Naive thymus-derived CD4-positive, alpha-beta T cell (primary cell): ENCODE measurements around the gene YJEFN3. TPM values are rescaled to one million over a fixed set of nuclear protein-coding genes. Genes with fewer than 3 reads are reported as not detected.

Experiments used
- ATAC-seq: fragments of 150-1000 bp; cut with Tn5 transposase; 2 replicates; pipeline ENCODE4 v1.10.0; 2021; ENCODE audit warnings: mild to moderate bottlenecking, moderate library complexity
- CTCF ChIA-PET: fragments of 350-600 bp; sonication (Branson Sonifier 250); formaldehyde crosslinking; loops from one replicate; lab custom pipeline; 2021; ENCODE audit warnings: antibody characterized with exemption; lab: Charles Lee
- POLR2A ChIA-PET: fragments of 350-600 bp; sonication (Branson Sonifier 250); formaldehyde crosslinking; loops from one replicate; lab custom pipeline; 2021; ENCODE audit warnings: antibody characterized with exemption, inconsistent platforms; lab: Charles Lee
- DNase-seq, 9 donors: peaks; one replicate each; pipeline versions ENCODE4 v3.0.0 to v3.0.0-alpha.2; 2020 to 2022; ENCODE audit warnings: mixed read lengths in 1 of 9
- H3K27ac ChIP-seq: one replicate; pipeline ENCODE4 v1.7.0; 2013; ENCODE audit warnings: mild to moderate bottlenecking, low read depth, low read length, moderate library complexity
- H3K27me3 ChIP-seq, 2 donors: one replicate each; pipeline ENCODE4 v1.7.0; 2013; ENCODE audit warnings: low read length in 2 of 2, mild to moderate bottlenecking in 2 of 2, moderate library complexity in 2 of 2; ENCODE audit not compliant: control insufficient read depth in 2 of 2, insufficient read depth in 2 of 2
- H3K36me3 ChIP-seq, 3 experiments: 1 replicate in 2 of 3; 2 replicates in 1 of 3; pipeline ENCODE4 v1.7.0; 2013; ENCODE audit warnings: low read length in 3 of 3, mild to moderate bottlenecking in 3 of 3, moderate library complexity in 1 of 3; ENCODE audit not compliant: insufficient read depth in 3 of 3, control insufficient read depth in 2 of 3
- H3K4me1 ChIP-seq, 2 donors: one replicate each; pipeline ENCODE4 v1.7.0; 2013; ENCODE audit warnings: low read length in 2 of 2, mild to moderate bottlenecking in 2 of 2, moderate library complexity in 1 of 2; ENCODE audit not compliant: control insufficient read depth in 2 of 2, insufficient read depth in 2 of 2
- H3K4me3 ChIP-seq: 2 replicates; pipeline ENCODE4 v1.7.0; 2013; ENCODE audit warnings: mild to moderate bottlenecking, low read length
- H3K9me3 ChIP-seq, 3 experiments: 1 replicate in 2 of 3; 2 replicates in 1 of 3; pipeline ENCODE4 v1.7.0; 2013; ENCODE audit warnings: low read length in 3 of 3; ENCODE audit not compliant: control insufficient read depth in 2 of 3
- H3K27ac Mint-ChIP-seq, 9 donors: one replicate each; pipeline ENCODE4 v1.8.0; 2020 to 2022; ENCODE audit warnings: mixed read lengths in 9 of 9, mild to moderate bottlenecking in 8 of 9, moderate library complexity in 5 of 9, inconsistent platforms in 2 of 9
- H3K27me3 Mint-ChIP-seq, 5 donors: one replicate each; pipeline ENCODE4 v1.8.0; 2021 to 2022; ENCODE audit warnings: mixed read lengths in 5 of 5, mild to moderate bottlenecking in 1 of 5
- H3K36me3 Mint-ChIP-seq, 5 donors: one replicate each; pipeline ENCODE4 v1.8.0; 2020 to 2022; ENCODE audit warnings: mixed read lengths in 5 of 5, mild to moderate bottlenecking in 3 of 5, inconsistent platforms in 1 of 5
- H3K4me1 Mint-ChIP-seq, 7 donors: one replicate each; pipeline ENCODE4 v1.8.0; 2020 to 2022; ENCODE audit warnings: mixed read lengths in 7 of 7, mild to moderate bottlenecking in 3 of 7, inconsistent platforms in 1 of 7
- H3K4me3 Mint-ChIP-seq, 10 donors: one replicate each; pipeline ENCODE4 v1.8.0; 2020 to 2022; ENCODE audit warnings: mild to moderate bottlenecking in 10 of 10, mixed read lengths in 10 of 10, moderate library complexity in 6 of 10, inconsistent platforms in 2 of 10
- H3K9me3 Mint-ChIP-seq, 11 donors: one replicate each; pipeline ENCODE4 v1.8.0; 2020 to 2022; ENCODE audit warnings: mixed read lengths in 11 of 11, mild to moderate bottlenecking in 4 of 11, inconsistent platforms in 1 of 11, moderate library complexity in 1 of 11
- intact Hi-C, 2 donors: fragments of 100-400 bp; cut with micrococcal nuclease; formaldehyde crosslinking; loops; one replicate each; pipeline ENCODE4 v1.15.1; 2023
- polyA plus RNA-seq, 2 donors: library from polyadenylated mRNA; unstranded; fragments of 300-500 nt; fragmentation: Illumina TruSeq; gene quantifications; one replicate each; pipeline ENCODE4 v1.2.3, GENCODE V29; 2021
- total RNA-seq, 6 experiments: library from RNA in 5 of 6; stranded (reverse) in 5 of 6; gene quantifications; 1 replicate in 5 of 6; 2 replicates in 1 of 6; pipeline ENCODE4 v1.2.3 and lab custom pipeline; 2021 to 2026

Gene YJEFN3
- total and polyA plus RNA-seq, 7 experiments from 2014 or later = 0.68 to 18.2 (median 9.2) TPM; not detected in 1

- intact Hi-C loops = loop anchor here (5.0 to 10.0 kb wide), 2 partner anchors 422 to 424 kb away; partner anchors contain the start of gene SLC25A42 (in 2 of the 2)
- Mint-ChIP-seq H3K27me3 (no peaks in the 10 kb centered on the region), H3K4me3 (peak overlapping the region in 2 of 10 donors; percentile 20 to 52), H3K4me1 (peaks cover 34 to 78% (median 65%) of the 10 kb centered on the region in 7 donors), H3K9me3 (no peaks in the 10 kb centered on the region), H3K27ac (peak overlapping the region; percentile 69 to 99 (median 97)), H3K36me3 (peaks cover 0 to 11% (median 0%) of the 10 kb centered on the region in 5 donors)
- H3K27ac ChIP-seq = peak overlapping the region; percentile 81
- ATAC-seq (no peak), DNase-seq (no peak)
- no peak overlapping the region for H3K4me3 ChIP-seq
- H3K36me3 ChIP-seq = peaks cover 0 to 16% (median 0%) of the 10 kb centered on the region in 3 experiments
- H3K9me3 ChIP-seq = no peaks in the 10 kb centered on the region
- no peaks in the 10 kb centered on the region for H3K27me3 ChIP-seq
- CTCF ChIA-PET = interaction anchor here (1.1 to 1.9 kb wide), 2 partner anchors 82 to 125 kb away, joined by 3 to 12 read pairs; partner anchors contain the start of gene GATAD2A
- H3K4me1 ChIP-seq = peaks cover 33 to 51% of the 10 kb centered on the region in 2 donors
- POLR2A ChIA-PET = interaction anchor here (4.9 to 6.4 kb wide), 2 partner anchors 81 to 121 kb away, joined by 36 to 101 read pairs; partner anchors contain the start of gene GATAD2A
Observed at GRCh38 chr19:19486343-19487076, 42.2 kb upstream of the YJEFN3 start.

DNA sequence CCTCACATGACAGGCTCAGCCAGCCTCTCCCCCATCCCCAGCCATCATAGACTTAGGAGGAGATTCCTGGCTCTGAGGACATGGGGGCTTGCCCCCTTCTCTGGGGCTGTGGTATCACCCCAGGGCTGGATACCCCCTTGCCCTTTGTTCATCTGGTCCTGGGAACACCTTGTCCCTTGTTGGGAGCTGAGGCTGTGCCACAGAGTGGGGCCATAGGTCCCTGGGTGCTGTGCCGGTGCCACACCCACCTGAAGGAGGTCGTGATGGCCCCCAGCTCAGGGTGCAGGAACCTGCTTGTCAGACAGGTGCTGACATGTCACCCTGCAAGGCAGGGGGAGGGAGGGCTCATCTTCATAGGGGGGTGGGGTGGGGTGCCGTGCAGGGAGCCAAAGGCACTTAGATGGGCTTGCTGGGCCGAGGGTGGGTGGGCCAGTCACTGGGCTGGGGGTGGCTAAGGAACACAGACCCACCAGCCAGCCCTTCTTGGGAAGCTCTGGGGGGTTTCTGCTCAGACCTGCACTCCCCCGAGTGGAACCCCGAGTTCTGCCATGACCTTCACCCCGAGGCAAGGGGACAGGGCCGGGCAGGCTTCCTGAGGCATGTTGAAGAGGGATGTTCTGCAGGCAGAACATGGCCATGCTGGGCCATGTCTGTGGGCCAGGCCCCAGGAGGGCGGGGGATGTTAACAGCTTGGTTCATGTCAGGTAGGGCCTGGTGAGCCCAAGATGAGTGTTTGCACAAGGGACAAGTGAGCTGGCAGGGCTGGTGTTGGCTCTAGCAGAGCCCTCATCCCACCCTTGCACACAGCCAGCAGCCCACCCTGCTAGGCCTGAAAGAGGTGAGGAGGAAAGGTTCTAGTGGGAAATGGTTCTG, 41.4 kb upstream of the YJEFN3 start:
- peaks cover 0 to 9% (median 0%) of the 10 kb centered on the region in 5 donors for H3K36me3 Mint-ChIP-seq
- POLR2A ChIA-PET = interaction anchor here (0.7 to 6.4 kb wide), 9 partner anchors 8 to 140 kb away, joined by 3 to 101 read pairs (median 5); partner anchors contain the start of genes GATAD2A and NDUFA13

GRCh38 chr19:19487950-19488874, 40.5 kb upstream of the YJEFN3 start:
- H3K4me1 ChIP-seq = peaks cover 33 to 51% of the 10 kb centered on the region in 2 donors

More for the DNA sequence above, 41.4 kb upstream of the YJEFN3 start:
- peaks cover 33 to 51% of the 10 kb centered on the region in 2 donors for H3K4me1 ChIP-seq
- CTCF ChIA-PET = interaction anchor here (0.5 to 1.9 kb wide), 2 partner anchors 126 to 300 kb away, joined by 4 to 12 read pairs; no protein-coding TSS in a partner anchor
- Mint-ChIP-seq H3K9me3 (no peaks in the 10 kb centered on the region), H3K4me3 (peak overlapping the region in 8 of 10 donors; percentile 20 to 76 (median 47)), H3K27ac (peak overlapping the region; percentile 96 to 99 (median 99)), H3K27me3 (no peaks in the 10 kb centered on the region), H3K4me1 (peaks cover 31 to 74% (median 62%) of the 10 kb centered on the region in 7 donors)
- no peaks in the 10 kb centered on the region for H3K9me3 ChIP-seq
- intact Hi-C loops = loop anchor here (5.0 to 10.0 kb wide), 2 partner anchors 423 to 425 kb away; partner anchors contain the start of gene SLC25A42 (in 2 of the 2)
- DNase-seq (no peak), ATAC-seq (no peak)
- no peak overlapping the region for H3K4me3 ChIP-seq
- peaks cover 0 to 16% (median 2%) of the 10 kb centered on the region in 3 experiments for H3K36me3 ChIP-seq
- peak overlapping the region; percentile 81 for H3K27ac ChIP-seq
- no peaks in the 10 kb centered on the region for H3K27me3 ChIP-seq

GRCh38 chr19:19488875-19489690, 39.6 kb upstream of the YJEFN3 start:
- Mint-ChIP-seq H3K27ac (peak overlapping the region; percentile 96 to 99 (median 99)), H3K4me3 (peak overlapping the region; percentile 58 to 84 (median 78)), H3K36me3 (peaks cover 0 to 10% (median 0%) of the 10 kb centered on the region in 5 donors), H3K9me3 (no peaks in the 10 kb centered on the region), H3K27me3 (no peaks in the 10 kb centered on the region), H3K4me1 (peaks cover 27 to 61% (median 52%) of the 10 kb centered on the region in 7 donors)
- peak overlapping the region; percentile 22 for H3K4me3 ChIP-seq
- ATAC-seq (peak; percentile 90), DNase-seq (peak; percentile 63 to 97 (median 94))
- ChIA-PET POLR2A (interaction anchor here (0.8 to 6.4 kb wide), 19 partner anchors 10 to 426 kb away, joined by 3 to 101 read pairs (median 4); partner anchors contain the start of genes BORCS8, GATAD2A, NDUFA13 and TSSK6), CTCF (interaction anchor here (0.6 to 4.0 kb wide), 13 partner anchors 25 to 570 kb away, joined by 3 to 94 read pairs (median 6); partner anchors contain the start of genes COPE, DDX49 and GATAD2A)
- H3K9me3 ChIP-seq = no peaks in the 10 kb centered on the region
- H3K27me3 ChIP-seq = no peaks in the 10 kb centered on the region
- peaks cover under 1 to 20% (median 8%) of the 10 kb centered on the region in 3 experiments for H3K36me3 ChIP-seq
- intact Hi-C loops = loop anchor here (1.0 to 10.0 kb wide), 12 partner anchors 27 to 427 kb away; partner anchors contain the start of genes BORCS8 (in 2 of the 2), GATAD2A (in 2 of the 2), MAU2 (in 2 of the 2) and NDUFA13 (in 2 of the 2)
- H3K4me1 ChIP-seq = peaks cover 33 to 51% of the 10 kb centered on the region in 2 donors
- peak overlapping the region; percentile 81 for H3K27ac ChIP-seq

More at GRCh38 chr19:19487950-19488874, 40.5 kb upstream of the YJEFN3 start:
- Mint-ChIP-seq H3K4me1 (peaks cover 30 to 67% (median 54%) of the 10 kb centered on the region in 7 donors), H3K27ac (peak overlapping the region; percentile 96 to 99 (median 99)), H3K27me3 (no peaks in the 10 kb centered on the region), H3K9me3 (no peaks in the 10 kb centered on the region), H3K36me3 (peaks cover 0 to 8% (median 0%) of the 10 kb centered on the region in 5 donors), H3K4me3 (peak overlapping the region; percentile 58 to 84 (median 78))
- H3K27me3 ChIP-seq = no peaks in the 10 kb centered on the region
- H3K4me3 ChIP-seq = peak overlapping the region; percentile 22
- POLR2A ChIA-PET = interaction anchor here (0.7 to 6.4 kb wide), 19 partner anchors 9 to 425 kb away, joined by 3 to 101 read pairs (median 4); partner anchors contain the start of genes GATAD2A, NDUFA13 and TSSK6
- CTCF ChIA-PET = interaction anchor here (0.6 to 4.0 kb wide), 10 partner anchors 26 to 569 kb away, joined by 3 to 94 read pairs (median 6); partner anchors contain the start of genes COPE and DDX49
- no peak for DNase-seq
- intact Hi-C loops = loop anchor here (2.0 to 10.0 kb wide), 3 partner anchors 41 to 426 kb away; partner anchors contain the start of gene SLC25A42 (in 2 of the 2)
- ATAC-seq = no peak
- peaks cover 0 to 15% (median 5%) of the 10 kb centered on the region in 3 experiments for H3K36me3 ChIP-seq
- H3K9me3 ChIP-seq = no peaks in the 10 kb centered on the region
- H3K27ac ChIP-seq = peak overlapping the region; percentile 81
